ENCODE measurements around the gene MRPL10. TPM values are rescaled to one million over a fixed set of nuclear protein-coding genes. Genes with fewer than 3 reads are reported as not detected.
A peak's percentile ranks its signal among the peaks of the same experiment; 100 is the strongest.

The MRPL10 gene
- total RNA-seq, 4 donors from 2014 or later, result 23.2 to 36.6 (median 30.0) TPM

DNA sequence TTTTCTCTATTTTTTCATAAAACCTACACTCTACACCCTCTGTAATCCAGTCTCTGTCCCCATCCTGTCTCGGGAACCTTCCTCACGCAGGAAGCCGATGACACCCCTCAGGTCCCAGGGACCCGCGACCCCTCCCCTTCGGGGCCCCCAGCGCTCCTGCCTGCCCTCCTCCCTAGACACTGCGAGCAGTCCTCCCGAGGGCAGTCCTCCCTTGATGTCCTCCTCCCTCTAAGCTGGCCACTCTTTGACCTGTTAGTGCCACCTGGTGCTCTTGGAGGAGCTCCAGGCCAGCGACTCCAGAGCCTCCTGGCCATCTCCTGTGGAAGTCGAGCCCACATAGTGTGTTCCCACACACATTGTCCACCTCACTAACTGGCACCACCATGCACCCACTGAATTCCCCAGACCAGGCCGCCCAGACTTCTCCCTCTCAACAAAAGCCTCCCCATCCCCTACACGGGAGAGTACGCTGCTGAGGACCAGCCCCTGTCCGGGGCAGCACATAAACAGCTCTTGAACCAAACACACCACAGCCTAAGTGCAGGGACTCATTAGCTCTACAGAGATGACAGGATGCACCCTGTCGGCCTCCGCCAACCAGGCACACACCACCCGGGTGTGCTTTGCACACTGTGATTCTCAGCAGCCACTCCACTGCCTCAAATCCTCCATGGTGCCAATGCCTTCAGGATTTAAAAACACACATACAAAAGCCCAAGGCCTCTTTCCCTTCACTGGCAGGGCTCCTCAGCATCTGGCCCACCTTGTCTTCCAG is 19.0 kb downstream of the MRPL10 start:
- DNase-seq, result no peak
- H3K36me3 ChIP-seq, result peaks cover 5 to 93% (median 25%) of the 10 kb centered on the region in 3 donors
- H3K4me3 ChIP-seq, result no peak overlapping the region
- no peak overlapping the region for H3K27ac ChIP-seq
- intact Hi-C loops (cut with DNase I), result no loop called here
- no peaks in the 10 kb centered on the region for H3K9me3 ChIP-seq
- 82 to 86% methylated on average over 12 to 18 of the region's 18 CpGs for WGBS, 2 donors
- H3K4me1 ChIP-seq, result peaks cover 0 to 28% (median 17%) of the 10 kb centered on the region in 3 donors
- TF ChIP-seq, protein P1, sequence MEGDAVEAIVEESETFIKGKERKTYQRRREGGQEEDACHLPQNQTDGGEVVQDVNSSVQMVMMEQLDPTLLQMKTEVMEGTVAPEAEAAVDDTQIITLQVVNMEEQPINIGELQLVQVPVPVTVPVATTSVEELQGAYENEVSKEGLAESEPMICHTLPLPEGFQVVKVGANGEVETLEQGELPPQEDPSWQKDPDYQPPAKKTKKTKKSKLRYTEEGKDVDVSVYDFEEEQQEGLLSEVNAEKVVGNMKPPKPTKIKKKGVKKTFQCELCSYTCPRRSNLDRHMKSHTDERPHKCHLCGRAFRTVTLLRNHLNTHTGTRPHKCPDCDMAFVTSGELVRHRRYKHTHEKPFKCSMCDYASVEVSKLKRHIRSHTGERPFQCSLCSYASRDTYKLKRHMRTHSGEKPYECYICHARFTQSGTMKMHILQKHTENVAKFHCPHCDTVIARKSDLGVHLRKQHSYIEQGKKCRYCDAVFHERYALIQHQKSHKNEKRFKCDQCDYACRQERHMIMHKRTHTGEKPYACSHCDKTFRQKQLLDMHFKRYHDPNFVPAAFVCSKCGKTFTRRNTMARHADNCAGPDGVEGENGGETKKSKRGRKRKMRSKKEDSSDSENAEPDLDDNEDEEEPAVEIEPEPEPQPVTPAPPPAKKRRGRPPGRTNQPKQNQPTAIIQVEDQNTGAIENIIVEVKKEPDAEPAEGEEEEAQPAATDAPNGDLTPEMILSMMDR (IDR thresholded peaks at IDR 0.05), result no peak
- no peak for TF ChIP-seq POLR2A (IDR thresholded peaks at IDR 0.05)
- H3K27me3 ChIP-seq, result no peaks in the 10 kb centered on the region

DNA sequence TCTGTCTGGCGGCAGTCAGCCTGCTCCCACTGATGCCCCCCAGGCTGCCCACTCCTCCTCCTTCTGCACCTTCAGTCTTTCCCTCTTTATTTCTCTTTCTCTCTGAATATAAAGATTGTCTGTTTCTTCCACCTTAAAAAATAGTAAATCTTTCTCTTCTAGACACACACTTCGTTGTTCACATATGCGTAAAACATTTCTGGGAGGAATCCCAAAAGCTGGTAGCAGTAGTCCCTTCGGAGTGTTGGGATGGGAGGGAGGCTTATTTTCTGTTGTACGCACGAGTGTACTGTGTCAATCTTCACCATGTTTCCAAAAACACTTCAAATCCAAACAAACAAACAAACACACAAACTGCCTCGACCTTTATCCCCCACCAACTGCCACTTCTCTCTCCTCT is 19.6 kb downstream of the MRPL10 start:
- H3K4me3 ChIP-seq, result no peak overlapping the region
- no peak overlapping the region for H3K27ac ChIP-seq
- intact Hi-C loops (cut with DNase I), result no loop called here
- no peaks in the 10 kb centered on the region for H3K9me3 ChIP-seq
- no peak for DNase-seq
- H3K36me3 ChIP-seq, result peaks cover 5 to 93% (median 25%) of the 10 kb centered on the region in 3 donors
- H3K27me3 ChIP-seq, result no peaks in the 10 kb centered on the region
- WGBS, 2 donors, result 74 to 76% methylated on average over 7 of the region's 7 CpGs
- peaks cover 0 to 28% (median 17%) of the 10 kb centered on the region in 3 donors for H3K4me1 ChIP-seq
- TF ChIP-seq POLR2A (IDR thresholded peaks at IDR 0.05), result no peak
- TF ChIP-seq, protein P1 (IDR thresholded peaks at IDR 0.05), result no peak

DNA sequence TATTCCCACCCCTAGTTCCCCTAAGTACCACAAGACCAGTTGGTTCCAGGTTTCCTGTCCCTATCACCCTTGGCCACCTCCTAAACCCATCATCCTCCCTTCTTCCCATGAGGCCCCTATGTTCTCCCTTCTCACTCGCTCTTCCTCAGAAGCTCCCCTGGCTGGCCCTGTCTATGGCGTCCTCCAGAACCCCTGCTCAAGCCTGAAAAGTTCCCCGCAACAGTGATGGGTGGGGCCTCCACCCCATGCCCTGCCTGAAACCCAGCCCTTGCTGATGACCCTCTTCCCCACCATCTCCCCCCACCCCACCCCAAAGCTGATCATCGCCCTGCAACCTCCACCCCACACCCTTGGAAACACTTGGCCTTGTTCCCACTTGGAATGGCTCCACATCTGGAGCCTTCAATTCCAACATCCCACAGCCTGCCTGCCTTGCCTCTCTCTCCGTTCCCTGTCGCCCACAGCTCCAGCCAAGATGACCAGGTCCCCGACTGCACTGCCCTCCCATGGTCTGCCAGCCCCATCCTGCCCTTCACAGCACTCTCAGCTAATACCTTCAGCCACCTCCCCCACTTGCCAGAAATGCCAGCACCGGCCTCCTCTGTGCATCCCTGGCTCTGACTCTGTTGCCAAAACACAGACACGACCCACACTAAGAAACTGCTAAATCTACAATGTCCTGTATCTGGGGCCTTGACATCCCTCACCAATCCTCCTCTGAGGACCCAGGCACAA is 20.3 kb downstream of the MRPL10 start:
- Histone ChIP-seq H3K9me3 (no peaks in the 10 kb centered on the region), H3K4me1 (peaks cover 0 to 28% (median 17%) of the 10 kb centered on the region in 3 donors), H3K27me3 (no peaks in the 10 kb centered on the region), H3K36me3 (peaks cover 5 to 89% (median 25%) of the 10 kb centered on the region in 3 donors), H3K27ac (peak overlapping the region; percentile 24 to 81 (median 58)), H3K4me3 (no peak overlapping the region)
- intact Hi-C loops (cut with DNase I), result no loop called here
- no peak for TF ChIP-seq POLR2A (IDR thresholded peaks at IDR 0.05)
- TF ChIP-seq, protein P1 (IDR thresholded peaks at IDR 0.05), result no peak
- DNase-seq, result no peak
- WGBS, 2 donors, result 69 to 74% methylated on average over 7 to 9 of the region's 9 CpGs

DNA sequence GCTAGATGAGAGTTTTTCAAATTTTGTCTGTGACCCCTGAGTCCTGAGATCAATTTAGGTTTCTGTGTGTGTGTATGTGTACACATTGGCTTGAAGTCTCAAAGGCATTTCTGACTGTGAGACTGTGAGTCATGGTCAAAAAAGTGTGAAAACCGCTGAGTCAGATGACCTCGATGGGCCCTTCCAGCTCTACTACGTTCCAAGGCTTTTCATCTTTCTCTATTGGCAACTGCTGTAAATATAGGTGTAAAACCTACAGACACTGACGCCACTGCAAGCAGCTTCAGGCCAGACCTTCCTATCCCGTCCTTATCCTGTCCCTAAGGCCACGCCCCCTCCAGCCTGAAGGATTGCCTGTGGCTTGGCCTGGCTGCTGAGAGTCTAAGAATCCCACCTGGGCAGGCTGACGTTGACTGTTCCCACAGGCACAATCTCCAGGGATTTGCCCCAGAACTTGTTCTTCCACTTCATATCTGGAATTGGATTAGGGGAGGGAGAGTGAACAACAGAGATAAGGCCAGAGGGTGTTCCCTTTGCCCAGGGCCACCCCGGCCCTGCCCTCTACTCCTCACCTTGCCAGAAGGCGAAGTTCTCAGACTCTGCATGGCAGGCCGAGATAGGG is 21.0 kb downstream of the MRPL10 start:
- peaks cover 0 to 81% (median 24%) of the 10 kb centered on the region in 3 donors for H3K36me3 ChIP-seq
- intact Hi-C loops (cut with DNase I), result no loop called here
- H3K9me3 ChIP-seq, result no peaks in the 10 kb centered on the region
- TF ChIP-seq, protein P1 (IDR thresholded peaks at IDR 0.05), result no peak
- TF ChIP-seq POLR2A (IDR thresholded peaks at IDR 0.05), result no peak
- peak overlapping the region; percentile 36 to 81 (median 67) for H3K27ac ChIP-seq
- no peak for DNase-seq
- no peak overlapping the region for H3K4me3 ChIP-seq
- H3K27me3 ChIP-seq, result no peaks in the 10 kb centered on the region
- H3K4me1 ChIP-seq, result peaks cover 0 to 28% (median 17%) of the 10 kb centered on the region in 3 donors
- 38 to 59% methylated on average over 5 to 10 of the region's 10 CpGs for WGBS, 2 donors
